Ascending aorta (tissue), 2 donors: Measurements from ENCODE around the gene TTC21A. TPM values are rescaled to one million over a fixed set of nuclear protein-coding genes. Genes with fewer than 3 reads are reported as not detected.
"Not testable (repeated sequence)": the region's sequence is repeated elsewhere in the genome, so short reads cannot be mapped to it uniquely, and the experiment has no call there.

Experiments used
- DNase-seq, 2 donors: peaks; one replicate each; pipeline ENCODE4 v3.0.0-alpha.2; 2019; ENCODE audit warnings: low spot score in 2 of 2
- H3K27ac ChIP-seq, 2 donors: fragments of 200-600 bp; sonication (generic); one replicate each; pipeline ENCODE4 v1.5.1; 2016 to 2017; ENCODE audit warnings: mild to moderate bottlenecking in 1 of 2
- H3K27me3 ChIP-seq: fragments of 200-600 bp; sonication (generic); one replicate; pipeline ENCODE4 v1.5.1; 2017
- H3K36me3 ChIP-seq, 2 donors: fragments of 200-600 bp; sonication (generic); one replicate each; pipeline ENCODE4 v1.5.1; 2016
- H3K4me1 ChIP-seq, 2 donors: fragments of 200-600 bp; sonication (generic); one replicate each; pipeline ENCODE4 v1.5.1; 2016 to 2017; ENCODE audit warnings: mild to moderate bottlenecking in 1 of 2
- H3K4me3 ChIP-seq, 2 donors: fragments of 200-600 bp; sonication (generic); one replicate each; pipeline ENCODE4 v1.5.1; 2016 to 2017; ENCODE audit warnings: mild to moderate bottlenecking in 1 of 2
- H3K9me3 ChIP-seq, 2 donors: fragments of 200-600 bp; sonication (generic); one replicate each; pipeline ENCODE4 v1.5.1; 2016
- CTCF ChIP-seq, 3 experiments: fragments of 200-600 bp in 2 of 3; fragments of 450-650 bp in 1 of 3; sonication (generic) in 2 of 3; IDR thresholded peaks; one replicate each; pipeline ENCODE4 v1.5.1; 2016 to 2019; ENCODE audit warnings: antibody characterized with exemption in 3 of 3, mild to moderate bottlenecking in 1 of 3, moderate library complexity in 1 of 3
- intact Hi-C: fragments of 100-400 bp; cut with DNase I; formaldehyde crosslinking; loops from one replicate; pipeline ENCODE4 v1.15.1; 2023
- total RNA-seq: library from RNA; depleted of rRNA; stranded (reverse); fragments of >200 nt; gene quantifications from one replicate; pipeline ENCODE4 v1.1.0, GENCODE V29; 2016

Gene TTC21A
- total RNA-seq = 0.43 TPM

- Histone ChIP-seq H3K4me3 (peak within 1 kb of the TSS; percentile 94 to 96), H3K27ac (peak within 1 kb of the TSS; percentile 97 to 99), H3K4me1 (peaks cover 0 to 21% of the 10 kb centered on the region in 2 donors), H3K36me3 (no peaks in the 10 kb centered on the region), H3K27me3 (no peaks in the 10 kb centered on the region), H3K9me3 (no peaks in the 10 kb centered on the region)
- intact Hi-C loops = loop anchor here (1.0 to 10.0 kb wide), 4 partner anchors 34 to 277 kb away; partner anchors contain the start of gene SLC25A38
- peak; percentile 65 to 95 for DNase-seq
- TF ChIP-seq CTCF (IDR thresholded peaks at IDR 0.05) = no peak
Measured at GRCh38 chr3:39107388-39108199, at the start of gene TTC21A, which contains the start of gene GORASP1. TTC21A (plus strand) TSS chr3:39107680; CDS start chr3:39107838, 158 bp downstream. GORASP1 (minus strand) TSS chr3:39107627; CDS start chr3:39107541, 86 bp downstream.

GRCh38 chr3:39061228-39061627, 46.3 kb upstream of the TTC21A start:
- intact Hi-C loops, DNase-seq, H3K36me3 ChIP-seq, H3K27ac ChIP-seq, H3K4me3 ChIP-seq, H3K27me3 ChIP-seq, H3K4me1 ChIP-seq, H3K9me3 ChIP-seq: not testable (repeated sequence)

- Histone ChIP-seq H3K27me3 (no peaks in the 10 kb centered on the region), H3K4me3 (no peak overlapping the region), H3K27ac (no peak overlapping the region), H3K4me1 (peaks cover 4 to 6% of the 10 kb centered on the region in 2 donors), H3K36me3 (peaks cover 0 to 13% of the 10 kb centered on the region in 2 donors), H3K9me3 (no peaks in the 10 kb centered on the region)
- intact Hi-C loops = no loop called here
- DNase-seq = no peak
- TF ChIP-seq CTCF (IDR thresholded peaks at IDR 0.05) = no peak
Measured at GRCh38 chr3:39062180-39062579, 45.3 kb upstream of the TTC21A start.

- intact Hi-C loops = no loop called here
- Histone ChIP-seq H3K4me3 (no peak overlapping the region), H3K36me3 (peaks cover 3 to 20% of the 10 kb centered on the region in 2 donors), H3K27me3 (no peaks in the 10 kb centered on the region), H3K4me1 (peaks cover 4 to 6% of the 10 kb centered on the region in 2 donors), H3K27ac (no peak overlapping the region), H3K9me3 (no peaks in the 10 kb centered on the region)
- no peak for TF ChIP-seq CTCF (IDR thresholded peaks at IDR 0.05)
- DNase-seq = no peak
Measured at GRCh38 chr3:39063143-39063542, 44.3 kb upstream of the TTC21A start.

- no peaks in the 10 kb centered on the region for H3K27me3 ChIP-seq
- no peaks in the 10 kb centered on the region for H3K9me3 ChIP-seq
- intact Hi-C loops = no loop called here
- H3K4me1 ChIP-seq = peaks cover 4 to 6% of the 10 kb centered on the region in 2 donors
- no peak overlapping the region for H3K4me3 ChIP-seq
- TF ChIP-seq CTCF (IDR thresholded peaks at IDR 0.05) = no peak
- H3K36me3 ChIP-seq = peaks cover 17 to 31% of the 10 kb centered on the region in 2 donors
- DNase-seq = no peak
- peak overlapping the region; percentile 32 to 35 for H3K27ac ChIP-seq
Measured at GRCh38 chr3:39064646-39065045, 42.8 kb upstream of the TTC21A start.

- Histone ChIP-seq H3K4me3 (no peak overlapping the region), H3K36me3 (peaks cover 19 to 37% of the 10 kb centered on the region in 2 donors), H3K27ac (peak overlapping the region; percentile 32 to 35), H3K4me1 (peaks cover 4 to 6% of the 10 kb centered on the region in 2 donors), H3K27me3 (no peaks in the 10 kb centered on the region), H3K9me3 (no peaks in the 10 kb centered on the region)
- peak in 1 of 3 experiments; percentile 24 for TF ChIP-seq CTCF (IDR thresholded peaks at IDR 0.05)
- DNase-seq = no peak
- intact Hi-C loops = no loop called here
Measured at GRCh38 chr3:39065197-39065596, 42.3 kb upstream of the TTC21A start.
